HL-60 (cell line): Measurements from ENCODE around the gene GLRA1.

Experiments used
- DNase-seq, 2 experiments: peaks; one replicate each; pipeline ENCODE4 v3.0.0-alpha.2; 2010 to 2020; ENCODE audit warnings: low read depth in 1 of 2, low spot score in 1 of 2
- H3K27ac ChIP-seq: fragments of 250-450 bp; sonication (Bioruptor Pico); replicated peaks from 2 replicates; pipeline ENCODE4 v1.5.1; 2020; ENCODE audit warnings: mild to moderate bottlenecking, moderate library complexity
- H3K27me3 ChIP-seq: fragments of 250-450 bp; sonication (Bioruptor Pico); 2 replicates; pipeline ENCODE4 v1.5.1; 2021; ENCODE audit warnings: mild to moderate bottlenecking, moderate library complexity; ENCODE audit not compliant: insufficient read depth, poor library complexity, severe bottlenecking
- H3K4me3 ChIP-seq: replicated peaks from 2 replicates; pipeline ENCODE4 v1.5.1; 2011; ENCODE audit warnings: mild to moderate bottlenecking, control low read depth, low read length; ENCODE audit not compliant: insufficient read depth
- CTCF ChIP-seq: IDR thresholded peaks from one replicate; pipeline ENCODE4 v1.5.1; 2011; ENCODE audit warnings: low read length, control low read depth, inconsistent platforms; ENCODE audit not compliant: insufficient read depth
- GABPA ChIP-seq: IDR thresholded peaks from 2 replicates; pipeline ENCODE4 v1.6.1; 2012; ENCODE audit warnings: low read depth
- POLR2AphosphoS5 ChIP-seq: IDR thresholded peaks from 2 replicates; pipeline ENCODE4 v1.6.1; 2012; ENCODE audit warnings: low read depth
- REST ChIP-seq: IDR thresholded peaks from 2 replicates; pipeline ENCODE4 v1.6.1; 2012; ENCODE audit warnings: low read depth; ENCODE audit not compliant: insufficient replicate concordance
- SPI1 ChIP-seq: IDR thresholded peaks from 2 replicates; pipeline ENCODE4 v1.6.1; 2012; ENCODE audit warnings: low read depth, mild to moderate bottlenecking, borderline replicate concordance

The GLRA1 gene

GRCh38 chr5:151917904-151918303 is 6.7 kb downstream of the GLRA1 start:
- TF ChIP-seq POLR2AphosphoS5, result no peak
- TF ChIP-seq GABPA, result no peak
- TF ChIP-seq SPI1, result no peak
- TF ChIP-seq REST, result no peak
- TF ChIP-seq CTCF, result no peak
- H3K4me3 ChIP-seq, result no peak overlapping the region
- H3K27me3 ChIP-seq, result peaks cover 1% of the 10 kb centered on the region
- H3K27ac ChIP-seq, result no peak overlapping the region
- DNase-seq, result no peak

- no peak for DNase-seq
- no peak for TF ChIP-seq GABPA
- no peak for TF ChIP-seq POLR2AphosphoS5
- no peak for TF ChIP-seq CTCF
- TF ChIP-seq SPI1, result no peak
- TF ChIP-seq REST, result no peak
- H3K27me3 ChIP-seq, result peaks cover 4% of the 10 kb centered on the region
- H3K27ac ChIP-seq, result no peak overlapping the region
- no peak overlapping the region for H3K4me3 ChIP-seq
These were observed 11.2 kb downstream of the GLRA1 start for GRCh38 chr5:151913425-151913824.

- Histone ChIP-seq H3K27me3 (peaks cover 4% of the 10 kb centered on the region), H3K4me3 (no peak overlapping the region), H3K27ac (no peak overlapping the region)
- no peak for TF ChIP-seq POLR2AphosphoS5
- no peak for TF ChIP-seq GABPA
- no peak for TF ChIP-seq CTCF
- TF ChIP-seq REST, result no peak
- no peak for TF ChIP-seq SPI1
- DNase-seq, result no peak
These were observed 12.3 kb downstream of the GLRA1 start for GRCh38 chr5:151912360-151912759.
